KOPT-K1 (cell line): Measurements from ENCODE around the gene CFAP61.

Source experiments
- H3K27ac ChIP-seq: fragments of 200-600 bp; sonication (generic); 2 replicates; pipeline ENCODE4 v1.5.1; 2016; ENCODE audit warnings: antibody characterized with exemption, mild to moderate bottlenecking, low read depth, low read length; ENCODE audit not compliant: poor library complexity, severe bottlenecking
- H3K36me3 ChIP-seq: fragments of 200-600 bp; sonication (generic); 2 replicates; pipeline ENCODE4 v1.5.1; 2017; ENCODE audit warnings: antibody characterized with exemption, mild to moderate bottlenecking, low read length, moderate library complexity; ENCODE audit not compliant: insufficient read depth
- H3K9me3 ChIP-seq: fragments of 200-600 bp; sonication (generic); 2 replicates; pipeline ENCODE4 v1.5.1; 2017; ENCODE audit warnings: antibody characterized with exemption, low read length, mild to moderate bottlenecking; ENCODE audit not compliant: insufficient read depth, poor library complexity, severe bottlenecking

CFAP61 gene

GRCh38 chr20:20292472-20292871 lies 240.1 kb downstream of the CFAP61 start:
- Histone ChIP-seq H3K9me3 (no peaks in the 10 kb centered on the region), H3K36me3 (no peaks in the 10 kb centered on the region), H3K27ac (no peak overlapping the region)

DNA sequence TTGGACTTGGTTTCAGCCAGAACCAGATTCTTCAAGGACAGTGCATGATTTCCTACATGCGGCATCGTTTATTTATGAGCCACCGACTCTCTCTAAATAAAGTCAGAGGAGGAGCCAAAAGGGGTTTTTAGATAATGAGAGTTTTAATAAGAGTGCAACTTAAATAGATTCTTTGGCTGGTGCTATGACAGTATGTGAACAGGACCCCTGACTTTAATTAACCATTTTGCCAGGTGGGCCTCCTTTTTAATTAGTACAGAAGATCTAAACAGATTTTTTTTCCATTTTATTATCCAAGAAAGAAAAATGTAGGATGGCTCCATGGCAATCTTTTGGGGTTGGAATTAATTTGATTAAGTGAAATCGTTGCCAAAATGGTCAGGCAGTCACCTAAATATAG lies 240.8 kb downstream of the CFAP61 start:
- H3K36me3 ChIP-seq = no peaks in the 10 kb centered on the region
- H3K9me3 ChIP-seq = no peaks in the 10 kb centered on the region
- no peak overlapping the region for H3K27ac ChIP-seq

- no peak overlapping the region for H3K27ac ChIP-seq
- no peaks in the 10 kb centered on the region for H3K9me3 ChIP-seq
- no peaks in the 10 kb centered on the region for H3K36me3 ChIP-seq
These were observed 241.5 kb downstream of the CFAP61 start for GRCh38 chr20:20293691-20294385.

DNA sequence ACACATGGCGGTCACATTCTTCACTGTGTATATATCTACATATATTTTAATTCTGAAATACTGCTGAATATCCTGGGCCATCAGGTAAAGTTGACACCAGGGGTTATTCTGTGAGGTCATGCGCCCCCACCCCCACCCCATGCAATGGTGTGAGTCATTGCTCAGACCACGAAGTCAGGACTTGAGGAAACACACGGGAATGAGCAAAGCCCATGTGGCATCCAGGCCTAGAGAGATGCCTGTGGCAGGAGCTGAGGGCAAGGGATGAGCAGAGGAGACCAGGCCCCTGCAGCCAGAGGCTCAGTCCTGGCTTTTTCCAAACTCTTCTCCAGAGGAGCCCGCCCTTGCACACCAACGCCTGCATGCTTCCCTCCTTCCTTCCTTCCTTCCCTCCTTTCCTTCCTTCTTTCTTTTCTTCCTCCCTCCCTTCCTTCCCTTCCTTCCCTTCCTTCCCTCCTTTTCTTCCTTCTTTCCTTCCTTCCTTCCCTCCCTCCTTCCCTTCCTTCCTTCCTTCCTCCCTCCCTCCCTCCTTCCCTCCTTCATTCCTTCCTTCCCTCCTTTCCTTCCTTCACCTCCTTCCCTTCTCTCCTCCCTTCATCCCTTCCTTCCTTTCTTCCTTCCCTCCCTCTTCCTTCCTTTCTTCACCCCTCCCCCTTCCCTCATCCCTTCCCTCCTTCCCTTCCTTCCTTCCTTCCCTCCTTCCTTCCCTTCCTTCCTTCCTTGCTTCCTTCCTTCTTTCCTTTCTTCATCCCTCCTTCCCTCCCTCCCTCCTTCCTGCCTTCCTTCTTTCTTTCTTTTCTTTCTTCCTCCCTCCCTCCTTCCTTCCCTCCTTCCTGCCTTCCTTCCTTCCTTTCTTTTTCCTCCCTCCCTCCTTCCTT lies 243.5 kb downstream of the CFAP61 start:
- no peaks in the 10 kb centered on the region for H3K9me3 ChIP-seq

DNA sequence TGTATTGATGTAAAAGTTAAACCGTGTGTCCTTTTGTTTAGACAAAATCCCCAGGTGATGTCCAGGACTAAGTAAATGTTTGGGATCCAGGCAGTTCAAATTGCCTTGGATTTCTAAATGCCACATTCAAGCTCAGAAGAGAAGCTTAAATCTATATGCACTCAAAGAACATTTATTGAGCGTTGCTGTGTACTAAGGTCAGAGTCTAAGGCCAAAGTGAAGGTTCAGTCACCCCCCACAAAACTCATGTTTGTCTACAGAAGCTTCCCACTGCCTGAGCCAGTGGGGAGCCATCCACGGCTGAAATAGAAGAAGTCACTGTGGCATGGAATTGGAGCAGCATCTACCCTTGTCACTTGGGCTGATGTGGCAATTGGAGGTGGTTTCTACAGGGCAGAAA lies 244.8 kb downstream of the CFAP61 start:
- H3K36me3 ChIP-seq = no peaks in the 10 kb centered on the region
- H3K9me3 ChIP-seq = no peaks in the 10 kb centered on the region
- no peak overlapping the region for H3K27ac ChIP-seq

More for the DNA sequence above, 243.5 kb downstream of the CFAP61 start:
- H3K36me3 ChIP-seq = no peaks in the 10 kb centered on the region
- no peak overlapping the region for H3K27ac ChIP-seq

- Histone ChIP-seq H3K9me3 (no peaks in the 10 kb centered on the region), H3K27ac (no peak overlapping the region), H3K36me3 (no peaks in the 10 kb centered on the region)
These were observed 245.4 kb downstream of the CFAP61 start for GRCh38 chr20:20297752-20298151.

DNA sequence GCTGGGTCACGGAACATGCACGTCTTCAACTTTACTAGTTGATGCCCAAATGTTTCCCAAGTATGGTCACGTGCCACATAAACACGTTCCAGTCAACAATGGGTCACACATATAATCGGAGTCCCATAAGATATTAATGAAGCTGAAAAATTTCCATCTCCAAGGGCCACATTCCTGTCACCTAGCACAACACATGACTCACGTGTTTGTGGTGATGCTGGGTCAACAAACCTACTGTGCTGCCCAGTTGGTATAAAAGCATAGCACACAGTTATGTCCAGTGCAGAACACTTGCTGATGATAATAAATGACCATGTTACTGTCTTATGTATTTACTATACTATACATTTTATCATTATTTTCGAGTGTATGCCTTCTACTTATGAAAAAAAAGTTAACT lies 247.6 kb downstream of the CFAP61 start:
- H3K36me3 ChIP-seq = no peaks in the 10 kb centered on the region
- H3K9me3 ChIP-seq = no peaks in the 10 kb centered on the region
- H3K27ac ChIP-seq = no peak overlapping the region

GRCh38 chr20:20303320-20303719 lies 251.0 kb downstream of the CFAP61 start:
- Histone ChIP-seq H3K27ac (no peak overlapping the region), H3K36me3 (no peaks in the 10 kb centered on the region), H3K9me3 (no peaks in the 10 kb centered on the region)

DNA sequence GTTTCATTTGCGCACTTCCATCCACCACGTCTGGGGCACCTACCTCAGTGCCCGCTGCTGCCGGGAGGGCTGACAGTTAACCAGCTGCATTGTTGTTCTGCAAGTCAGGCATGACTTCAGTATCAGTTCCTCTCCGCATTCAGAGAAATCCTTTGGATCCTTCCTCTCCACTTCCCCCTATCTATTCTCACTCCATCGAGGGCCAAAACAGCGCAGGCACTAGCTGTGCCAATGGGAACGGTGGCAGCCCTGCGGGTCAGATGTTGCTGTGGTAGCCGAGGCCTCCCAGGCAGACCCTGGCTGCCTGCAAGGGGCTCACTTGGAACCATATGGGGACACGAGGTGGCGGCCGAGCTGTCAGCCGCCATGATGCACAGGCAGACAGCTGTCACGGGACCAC lies 251.4 kb downstream of the CFAP61 start:
- no peak overlapping the region for H3K27ac ChIP-seq
- H3K36me3 ChIP-seq = no peaks in the 10 kb centered on the region
- no peaks in the 10 kb centered on the region for H3K9me3 ChIP-seq

DNA sequence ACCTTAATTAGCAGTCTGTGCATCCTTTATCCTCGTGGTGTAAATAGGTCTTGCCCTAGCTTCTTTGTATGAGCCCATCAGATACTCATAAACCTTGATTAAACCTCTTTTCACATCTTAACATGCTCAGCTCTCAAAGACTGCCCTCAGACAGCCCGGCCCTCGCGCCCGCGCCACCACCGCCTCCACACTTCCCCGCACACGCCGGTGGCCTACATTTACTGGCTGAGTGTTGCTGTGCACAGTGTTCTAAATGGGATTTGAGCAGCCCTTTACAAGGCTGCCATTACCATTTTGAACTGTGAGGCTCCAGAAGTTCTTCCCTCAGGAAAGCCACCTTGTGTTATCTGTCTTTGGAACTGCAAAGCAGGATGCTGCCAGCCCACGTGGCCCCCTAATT lies 252.6 kb downstream of the CFAP61 start:
- Histone ChIP-seq H3K9me3 (no peaks in the 10 kb centered on the region), H3K27ac (no peak overlapping the region), H3K36me3 (no peaks in the 10 kb centered on the region)

DNA sequence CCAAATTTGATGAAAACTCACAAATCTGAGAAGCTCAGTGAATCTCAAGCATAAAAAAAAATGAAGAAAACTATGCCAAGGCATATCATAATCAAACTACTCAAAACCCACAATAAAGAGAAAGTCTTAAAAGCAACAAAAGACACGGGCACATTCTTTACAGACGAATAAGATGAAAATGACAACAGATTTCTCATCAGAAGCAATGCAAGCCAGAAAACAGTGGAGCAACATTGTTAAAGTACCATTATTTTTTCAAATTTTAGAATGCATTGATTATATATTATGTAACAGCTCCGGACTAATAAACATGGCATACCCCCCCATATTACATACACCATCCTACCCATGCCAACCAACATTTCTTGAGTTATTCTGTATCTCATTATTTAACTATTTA lies 260.2 kb downstream of the CFAP61 start:
- no peaks in the 10 kb centered on the region for H3K36me3 ChIP-seq
- H3K9me3 ChIP-seq = no peaks in the 10 kb centered on the region
- no peak overlapping the region for H3K27ac ChIP-seq

DNA sequence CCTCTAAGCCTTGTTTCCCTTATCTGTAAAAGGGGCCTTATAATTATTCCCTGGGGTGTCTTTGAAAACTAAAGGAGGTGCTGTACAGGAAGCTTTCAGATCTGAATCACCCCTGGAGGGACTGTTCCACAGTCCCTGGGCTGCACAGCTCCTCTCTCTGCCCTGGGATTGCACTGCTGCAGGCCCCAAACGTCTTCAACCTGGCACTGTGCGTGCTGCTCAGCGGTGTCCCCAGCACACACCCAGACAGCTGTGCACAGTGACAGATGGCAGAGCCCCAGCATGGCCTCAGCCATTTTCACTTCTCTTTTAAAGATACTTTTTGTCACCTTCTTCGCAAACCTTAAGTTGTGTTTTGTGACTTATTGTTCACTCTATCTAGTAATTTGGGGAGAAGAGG lies 264.9 kb downstream of the CFAP61 start:
- Histone ChIP-seq H3K36me3 (no peaks in the 10 kb centered on the region), H3K9me3 (peaks cover 6% of the 10 kb centered on the region), H3K27ac (no peak overlapping the region)

- Histone ChIP-seq H3K9me3 (peaks cover 6% of the 10 kb centered on the region), H3K27ac (no peak overlapping the region), H3K36me3 (no peaks in the 10 kb centered on the region)
These were observed 265.5 kb downstream of the CFAP61 start for GRCh38 chr20:20317621-20318364.

- no peaks in the 10 kb centered on the region for H3K36me3 ChIP-seq
- H3K9me3 ChIP-seq = peaks cover 6% of the 10 kb centered on the region
- no peak overlapping the region for H3K27ac ChIP-seq
These were observed 266.2 kb downstream of the CFAP61 start for GRCh38 chr20:20318365-20319161.
